Right renal cortex interstitium (tissue), 3 donors: ENCODE measurements around the gene RNF19B. TPM values are rescaled to one million over a fixed set of nuclear protein-coding genes. Genes with fewer than 3 reads are reported as not detected.
A peak's percentile ranks its signal among the peaks of the same experiment; 100 is the strongest.

ENCODE experiments used
- DNase-seq, 3 donors: peaks; one replicate each; pipeline ENCODE4 v3.0.0-alpha.2; 2013; ENCODE audit warnings: low read depth in 3 of 3, low spot score in 2 of 3
- polyA plus RNA-seq, 3 donors: library from polyadenylated mRNA; unstranded; fragments of 120-200 nt; gene quantifications; one replicate each; pipeline ENCODE4 v1.2.1, GENCODE V29; 2013; ENCODE audit not compliant: insufficient read length in 3 of 3

RNF19B gene, protein sequence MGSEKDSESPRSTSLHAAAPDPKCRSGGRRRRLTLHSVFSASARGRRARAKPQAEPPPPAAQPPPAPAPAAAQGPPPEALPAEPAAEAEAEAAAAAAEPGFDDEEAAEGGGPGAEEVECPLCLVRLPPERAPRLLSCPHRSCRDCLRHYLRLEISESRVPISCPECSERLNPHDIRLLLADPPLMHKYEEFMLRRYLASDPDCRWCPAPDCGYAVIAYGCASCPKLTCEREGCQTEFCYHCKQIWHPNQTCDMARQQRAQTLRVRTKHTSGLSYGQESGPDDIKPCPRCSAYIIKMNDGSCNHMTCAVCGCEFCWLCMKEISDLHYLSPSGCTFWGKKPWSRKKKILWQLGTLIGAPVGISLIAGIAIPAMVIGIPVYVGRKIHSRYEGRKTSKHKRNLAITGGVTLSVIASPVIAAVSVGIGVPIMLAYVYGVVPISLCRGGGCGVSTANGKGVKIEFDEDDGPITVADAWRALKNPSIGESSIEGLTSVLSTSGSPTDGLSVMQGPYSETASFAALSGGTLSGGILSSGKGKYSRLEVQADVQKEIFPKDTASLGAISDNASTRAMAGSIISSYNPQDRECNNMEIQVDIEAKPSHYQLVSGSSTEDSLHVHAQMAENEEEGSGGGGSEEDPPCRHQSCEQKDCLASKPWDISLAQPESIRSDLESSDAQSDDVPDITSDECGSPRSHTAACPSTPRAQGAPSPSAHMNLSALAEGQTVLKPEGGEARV
- polyA plus RNA-seq: 10 to 100 TPM; 18.1 to 19.1 (median 18.8) TPM

GRCh38 chr1:32964461-32965250, at the start of gene RNF19B:
Gene RNF19B, minus strand, starts transcription at chr1:32964809. Its CDS starts 124 bp downstream, at chr1:32964685.
- DNase-seq: peak; percentile 63 to 81 (median 76)

GRCh38 chr1:33013791-33014190, 49.2 kb upstream of the RNF19B start:
- DNase-seq: no peak

GRCh38 chr1:33012165-33012564, 47.6 kb upstream of the RNF19B start:
- no peak for DNase-seq

DNA sequence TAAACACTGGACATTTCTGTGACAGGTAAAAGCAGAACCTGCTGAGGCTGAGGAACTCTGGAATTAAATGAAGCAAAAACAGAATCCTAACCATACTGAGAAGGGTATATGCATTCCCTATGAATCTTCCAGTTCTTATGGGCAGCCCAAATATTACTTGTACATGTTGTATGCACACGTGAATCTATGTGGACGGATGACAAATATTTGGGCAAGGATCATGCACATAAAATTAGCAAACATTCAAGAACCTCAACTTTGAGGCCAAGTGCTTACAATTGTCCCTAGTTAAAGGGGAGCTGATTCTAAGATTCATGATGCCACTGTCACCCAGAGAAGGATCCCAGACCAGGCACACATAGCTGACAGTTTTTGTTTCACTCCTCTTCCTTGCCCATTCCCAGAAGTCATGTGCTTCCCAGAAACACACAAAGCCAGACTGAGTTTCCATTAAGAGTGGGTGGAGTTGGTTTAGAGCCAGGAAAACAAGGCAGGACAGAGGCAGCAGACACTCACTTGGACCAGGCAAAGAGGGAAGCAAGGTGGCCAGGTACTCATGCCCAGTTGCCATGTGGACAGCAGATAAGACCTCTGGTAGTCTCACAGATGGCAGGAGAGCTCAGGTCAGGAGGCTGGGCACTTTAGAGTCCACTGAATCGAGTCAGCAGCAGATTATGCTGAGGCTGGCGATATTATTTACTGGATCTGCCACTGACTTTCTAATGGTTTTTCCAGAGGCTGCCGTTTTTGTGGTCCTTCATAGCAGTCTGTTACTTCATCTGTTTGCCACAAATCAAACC, 46.5 kb upstream of the RNF19B start:
- no peak for DNase-seq

DNA sequence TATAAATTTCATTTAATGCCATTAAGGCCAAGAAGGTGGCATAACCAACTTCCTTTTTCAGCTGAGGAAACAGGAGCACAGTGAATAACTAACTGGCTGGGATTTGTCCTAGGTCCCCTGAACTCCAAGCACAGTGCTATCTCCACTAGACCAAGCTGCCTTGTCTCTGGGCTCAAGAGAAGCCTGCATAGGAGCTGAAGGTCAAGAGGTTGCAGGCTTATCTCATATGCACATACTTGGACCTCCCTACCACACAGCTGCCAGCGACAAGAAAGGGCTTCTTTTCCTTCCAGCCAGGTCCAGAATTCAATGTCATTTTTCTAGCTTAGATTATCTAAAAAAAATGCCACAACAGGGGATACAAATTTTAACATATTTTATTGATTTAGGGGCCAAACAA, 45.0 kb upstream of the RNF19B start:
- no peak for DNase-seq

GRCh38 chr1:33008051-33008914, 43.7 kb upstream of the RNF19B start:
- DNase-seq: no peak

DNA sequence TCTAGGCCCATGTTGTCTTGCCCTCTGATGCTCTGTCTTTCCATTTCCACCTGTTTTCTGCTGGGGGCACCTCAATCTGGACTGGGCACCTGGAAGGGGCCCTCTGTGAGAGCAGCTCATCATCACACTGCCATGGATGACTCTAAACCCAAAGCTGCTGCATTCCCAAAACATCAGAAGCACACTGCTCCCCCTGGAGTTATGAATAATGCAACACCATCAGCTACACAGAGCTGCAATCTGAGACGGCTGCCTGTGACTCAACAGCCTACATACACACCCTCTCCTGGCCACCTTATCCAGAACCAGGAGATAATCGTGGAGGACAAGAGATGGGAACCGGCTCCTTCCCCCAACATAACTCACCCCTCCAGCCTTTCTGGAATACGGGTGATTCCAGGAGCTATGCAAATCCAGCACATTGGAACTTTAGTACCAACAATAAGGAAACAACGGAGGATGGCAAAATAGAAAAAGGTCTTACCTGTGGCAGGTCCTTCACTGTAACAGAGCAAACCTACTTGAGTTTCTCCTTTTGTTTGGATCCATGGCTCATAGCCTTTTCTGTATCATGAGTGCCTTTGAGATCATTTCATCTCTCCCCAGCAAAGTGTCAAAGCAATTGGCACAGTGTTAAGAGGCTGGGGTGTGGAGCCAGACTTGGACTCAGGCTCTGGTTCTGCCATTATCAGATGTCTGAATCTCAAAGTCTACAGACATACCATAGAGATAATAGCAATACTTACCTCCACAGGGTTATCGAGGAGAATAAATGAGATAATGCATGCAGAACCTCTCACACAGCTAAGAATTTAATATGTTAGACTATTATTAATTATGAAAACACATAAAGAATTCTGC, 42.8 kb upstream of the RNF19B start:
- no peak for DNase-seq

DNA sequence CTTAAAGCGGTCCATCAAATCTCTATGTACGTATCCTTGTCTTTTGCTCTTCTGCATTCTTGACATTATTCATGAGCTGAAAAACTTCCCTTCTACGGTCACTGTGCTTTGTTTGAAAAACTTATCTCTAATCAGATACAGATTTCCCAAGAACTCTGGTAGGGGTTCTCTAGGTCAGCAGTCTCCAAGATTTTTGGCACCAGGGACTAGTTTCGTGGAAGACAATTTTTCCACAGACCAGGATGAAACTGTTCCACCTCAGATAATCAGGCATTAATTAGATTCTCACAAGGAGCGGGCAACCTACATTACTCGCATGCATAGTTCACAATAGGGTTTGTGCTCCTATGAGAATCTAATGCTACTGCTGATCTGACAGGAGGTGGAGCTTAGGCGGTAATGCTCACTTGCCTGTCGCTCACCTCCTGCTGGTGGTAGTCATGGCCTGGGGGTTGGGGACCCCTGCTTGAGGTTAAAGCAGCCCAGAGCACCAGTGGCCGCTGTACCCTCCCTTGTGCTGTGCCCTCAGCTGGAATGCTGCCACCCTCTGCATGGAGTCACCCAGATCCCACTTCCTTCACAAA, 41.3 kb upstream of the RNF19B start:
- DNase-seq: no peak

- no peak for DNase-seq
These were observed 40.7 kb upstream of the RNF19B start for GRCh38 chr1:33005117-33005837.

DNA sequence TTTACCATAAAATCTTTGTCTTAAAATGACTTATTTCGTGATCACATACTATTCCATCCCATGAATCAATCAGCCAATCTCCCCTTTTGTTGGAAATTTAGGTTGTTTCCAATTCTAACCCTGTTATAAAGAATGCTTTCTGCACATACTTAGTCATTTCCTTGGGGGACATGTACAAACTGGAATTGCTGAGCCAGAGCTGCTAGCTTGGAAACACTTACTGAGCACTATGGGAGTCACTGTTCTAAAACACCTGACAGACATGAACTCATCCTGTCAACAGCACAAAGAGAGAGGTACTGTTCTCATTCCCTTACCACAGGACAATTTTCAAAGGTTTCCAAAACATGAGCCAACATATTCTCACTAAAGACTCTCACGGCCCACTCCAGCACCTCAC, 40.0 kb upstream of the RNF19B start:
- DNase-seq: no peak

GRCh38 chr1:33003657-33004056, 39.0 kb upstream of the RNF19B start:
- DNase-seq: no peak

DNA sequence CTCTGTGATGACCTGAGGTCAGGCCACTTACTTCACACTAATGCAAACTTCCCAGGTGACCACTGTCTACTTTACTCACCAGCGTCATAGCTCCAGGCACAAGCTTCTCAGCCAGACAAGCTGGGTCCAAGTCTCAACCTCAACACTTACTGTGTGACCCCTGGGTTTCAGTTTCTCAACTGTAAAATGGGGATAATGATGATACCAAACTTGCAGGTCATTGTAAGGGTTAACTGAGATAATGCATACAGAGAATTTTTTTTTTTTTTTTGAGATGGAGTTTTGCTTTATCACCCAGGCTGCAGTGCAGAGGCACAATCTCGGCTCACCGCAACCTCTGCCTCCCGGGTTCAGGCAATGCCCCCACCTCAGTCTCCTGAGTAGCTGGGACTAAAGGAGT, 37.4 kb upstream of the RNF19B start:
- no peak for DNase-seq

GRCh38 chr1:33001282-33001681, 36.7 kb upstream of the RNF19B start:
- DNase-seq: no peak

- no peak for DNase-seq
These were observed 35.9 kb upstream of the RNF19B start for GRCh38 chr1:33000427-33001026.

DNA sequence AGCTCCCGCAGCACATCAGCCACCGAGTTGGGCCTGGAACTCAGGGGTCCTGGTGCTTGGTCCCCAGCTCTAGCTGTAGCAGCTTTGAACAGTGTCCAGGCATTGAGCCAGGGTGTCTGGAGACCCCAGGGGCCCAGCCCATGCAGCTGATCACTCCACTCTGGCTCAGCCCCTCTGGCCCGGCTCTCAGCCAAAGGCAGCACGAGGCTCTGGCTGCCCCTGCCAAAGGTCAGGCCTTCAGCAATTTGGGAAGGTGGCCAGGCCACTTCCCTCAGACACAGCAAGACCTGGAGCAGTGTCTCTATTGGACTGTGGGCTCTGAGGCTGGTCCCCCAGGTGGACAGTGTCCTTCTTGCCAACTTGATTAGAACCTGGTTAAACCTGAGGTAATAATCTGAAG, 34.4 kb upstream of the RNF19B start:
- DNase-seq: no peak

DNA sequence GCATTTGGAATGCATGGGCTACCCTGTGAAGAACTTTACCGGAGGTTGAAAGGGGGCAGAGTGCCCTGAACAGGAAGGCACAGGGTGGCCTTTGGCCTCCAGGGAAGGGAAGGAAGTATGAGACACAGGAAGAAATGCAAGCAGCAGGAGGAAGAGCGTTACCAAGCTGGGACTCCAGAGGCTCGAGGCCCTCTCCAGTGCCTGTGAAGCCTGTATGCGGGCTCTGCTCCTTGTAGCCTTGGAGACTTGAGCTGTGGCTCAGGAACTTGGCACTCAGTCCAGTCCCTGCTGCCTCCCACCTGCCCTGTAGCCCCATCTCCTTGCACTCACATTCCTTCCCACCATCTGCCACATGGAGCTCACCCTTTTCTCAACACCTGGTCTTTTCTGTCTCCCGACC, 33.5 kb upstream of the RNF19B start:
- no peak for DNase-seq

DNA sequence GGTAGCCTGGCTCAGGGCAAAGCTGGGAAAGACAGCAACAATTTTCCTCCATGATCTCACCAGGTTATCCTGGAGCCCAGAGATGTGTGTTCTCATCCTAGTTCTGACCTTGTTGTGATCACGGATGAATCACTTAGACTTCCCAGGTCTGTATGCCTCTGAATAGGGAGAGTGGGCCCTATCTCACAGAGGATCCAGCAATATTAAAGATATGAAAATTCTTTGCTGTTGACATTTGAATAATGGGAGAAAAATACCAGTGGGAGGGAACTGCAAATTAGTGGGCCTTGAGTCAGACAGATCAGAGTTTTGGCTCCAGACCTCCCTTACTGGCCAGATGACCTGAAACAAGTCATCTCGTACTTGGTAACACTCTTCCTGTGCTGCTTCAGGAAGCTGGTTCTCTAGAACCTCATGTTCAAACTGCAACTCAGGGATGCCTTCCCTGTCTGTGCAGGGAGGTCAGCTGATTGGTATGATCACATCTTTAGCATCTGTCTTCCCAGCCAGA, 32.8 kb upstream of the RNF19B start:
- DNase-seq: no peak
